ENCODE data around the gene FA2H. TPM values are rescaled to one million over a fixed set of nuclear protein-coding genes. Genes with fewer than 3 reads are reported as not detected.

Gene FA2H
- total RNA-seq, 1 donor from 2014 or later = 3.3 TPM

- no peaks in the 10 kb centered on the region for H3K9me3 Mint-ChIP-seq (ENCODE audit: low read depth)
- H3K4me3 Mint-ChIP-seq (ENCODE audit: low read depth) = no peak overlapping the region
- H3K36me3 Mint-ChIP-seq (ENCODE audit: insufficient read depth) = no peaks in the 10 kb centered on the region
- DNase-seq (ENCODE audit: low spot score, unreplicated experiment) = peak; percentile 74
- no peak overlapping the region for H3K27ac Mint-ChIP-seq
- TF ChIP-seq CTCF (IDR thresholded peaks at IDR 0.05; ENCODE audit: unreplicated experiment) = peak; percentile 98
- H3K27me3 Mint-ChIP-seq = peaks cover 5% of the 10 kb centered on the region
- H3K4me1 Mint-ChIP-seq (ENCODE audit: low read depth) = no peaks in the 10 kb centered on the region
These were observed 65.2 kb downstream of the FA2H start for GRCh38 chr16:74709441-74709877.

- H3K27ac Mint-ChIP-seq = no peak within 1 kb of the TSS
- DNase-seq (ENCODE audit: low spot score, unreplicated experiment) = no peak
These were observed 74.0 kb downstream of the FA2H start, which contains the start of gene MLKL for GRCh38 chr16:74700438-74701225. Gene MLKL (minus strand): TSS chr16:74700862. CDS start chr16:74695757, 5,105 bp downstream.

GRCh38 chr16:74700116-74700437 is 74.5 kb downstream of the FA2H start:
- Mint-ChIP-seq H3K4me3 (ENCODE audit: low read depth) (peak overlapping the region; percentile 74), H3K4me1 (ENCODE audit: low read depth) (peaks cover 5% of the 10 kb centered on the region), H3K27me3 (peaks cover 21% of the 10 kb centered on the region), H3K36me3 (ENCODE audit: insufficient read depth) (no peaks in the 10 kb centered on the region), H3K9me3 (ENCODE audit: low read depth) (no peaks in the 10 kb centered on the region), H3K27ac (no peak overlapping the region)
- DNase-seq (ENCODE audit: low spot score, unreplicated experiment) = no peak
- TF ChIP-seq CTCF (IDR thresholded peaks at IDR 0.05; ENCODE audit: unreplicated experiment) = no peak

More at GRCh38 chr16:74700438-74701225, 74.0 kb downstream of the FA2H start, which contains the start of gene MLKL:
- Mint-ChIP-seq H3K27me3 (peaks cover 21% of the 10 kb centered on the region), H3K36me3 (ENCODE audit: insufficient read depth) (no peaks in the 10 kb centered on the region), H3K4me1 (ENCODE audit: low read depth) (peaks cover 5% of the 10 kb centered on the region), H3K9me3 (ENCODE audit: low read depth) (no peaks in the 10 kb centered on the region), H3K4me3 (ENCODE audit: low read depth) (peak within 1 kb of the TSS; percentile 74)
- no peak for TF ChIP-seq CTCF (IDR thresholded peaks at IDR 0.05; ENCODE audit: unreplicated experiment)

- no peak for TF ChIP-seq CTCF (IDR thresholded peaks at IDR 0.05; ENCODE audit: unreplicated experiment)
- no peak overlapping the region for H3K4me3 Mint-ChIP-seq (ENCODE audit: low read depth)
- no peaks in the 10 kb centered on the region for H3K36me3 Mint-ChIP-seq (ENCODE audit: insufficient read depth)
- peaks cover 21% of the 10 kb centered on the region for H3K27me3 Mint-ChIP-seq
- no peak for DNase-seq (ENCODE audit: low spot score, unreplicated experiment)
- H3K27ac Mint-ChIP-seq = no peak overlapping the region
- H3K4me1 Mint-ChIP-seq (ENCODE audit: low read depth) = peaks cover 5% of the 10 kb centered on the region
- H3K9me3 Mint-ChIP-seq (ENCODE audit: low read depth) = no peaks in the 10 kb centered on the region
These were observed 75.0 kb downstream of the FA2H start for GRCh38 chr16:74699666-74700065.

GRCh38 chr16:74698222-74698621 is 76.4 kb downstream of the FA2H start:
- DNase-seq (ENCODE audit: low spot score, unreplicated experiment) = no peak
- no peaks in the 10 kb centered on the region for H3K9me3 Mint-ChIP-seq (ENCODE audit: low read depth)
- no peaks in the 10 kb centered on the region for H3K36me3 Mint-ChIP-seq (ENCODE audit: insufficient read depth)
- TF ChIP-seq CTCF (IDR thresholded peaks at IDR 0.05; ENCODE audit: unreplicated experiment) = no peak
- peaks cover 21% of the 10 kb centered on the region for H3K27me3 Mint-ChIP-seq
- no peak overlapping the region for H3K4me3 Mint-ChIP-seq (ENCODE audit: low read depth)
- peaks cover 5% of the 10 kb centered on the region for H3K4me1 Mint-ChIP-seq (ENCODE audit: low read depth)
- no peak overlapping the region for H3K27ac Mint-ChIP-seq
